OCI-LY1 (cell line): Measurements from ENCODE around the gene GAPVD1.

Experiments
- EZH2 ChIP-seq: fragments of 200-600 bp; sonication (generic), shearing (Covaris generic); IDR thresholded peaks from 2 replicates; pipeline ENCODE4 v1.8.0; 2017; ENCODE audit warnings: borderline replicate concordance, mixed run types, mild to moderate bottlenecking, antibody characterized with exemption, low read length, moderate library complexity, mixed read lengths
- TF ChIP-seq, protein P1 (sequence below): fragments of 200-600 bp; sonication (generic), shearing (Covaris generic); IDR thresholded peaks from 2 replicates; pipeline ENCODE4 v1.5.1; 2017; ENCODE audit warnings: mild to moderate bottlenecking, antibody characterized with exemption, low read length, moderate library complexity, mixed read lengths

DNA sequence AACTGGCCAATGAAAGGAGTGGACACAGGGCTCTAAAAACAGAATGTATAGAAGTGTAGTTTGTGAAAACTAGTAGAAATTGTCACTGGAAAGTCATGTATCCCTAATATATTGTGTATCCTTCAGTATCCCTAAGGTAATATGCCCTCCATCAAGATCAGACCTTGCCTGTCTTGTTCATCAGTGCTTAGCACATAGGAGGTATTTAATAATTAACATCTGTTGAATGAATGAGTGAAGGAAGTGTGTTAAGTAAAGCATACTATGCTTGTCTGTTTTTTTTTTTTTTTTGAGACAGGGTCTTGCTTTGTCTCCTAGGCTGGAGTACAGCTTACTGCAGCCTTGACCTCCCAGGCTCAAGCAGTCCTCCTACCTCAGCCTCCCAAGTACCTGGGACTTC, 15.8 kb downstream of the GAPVD1 start:
- TF ChIP-seq, protein P1, sequence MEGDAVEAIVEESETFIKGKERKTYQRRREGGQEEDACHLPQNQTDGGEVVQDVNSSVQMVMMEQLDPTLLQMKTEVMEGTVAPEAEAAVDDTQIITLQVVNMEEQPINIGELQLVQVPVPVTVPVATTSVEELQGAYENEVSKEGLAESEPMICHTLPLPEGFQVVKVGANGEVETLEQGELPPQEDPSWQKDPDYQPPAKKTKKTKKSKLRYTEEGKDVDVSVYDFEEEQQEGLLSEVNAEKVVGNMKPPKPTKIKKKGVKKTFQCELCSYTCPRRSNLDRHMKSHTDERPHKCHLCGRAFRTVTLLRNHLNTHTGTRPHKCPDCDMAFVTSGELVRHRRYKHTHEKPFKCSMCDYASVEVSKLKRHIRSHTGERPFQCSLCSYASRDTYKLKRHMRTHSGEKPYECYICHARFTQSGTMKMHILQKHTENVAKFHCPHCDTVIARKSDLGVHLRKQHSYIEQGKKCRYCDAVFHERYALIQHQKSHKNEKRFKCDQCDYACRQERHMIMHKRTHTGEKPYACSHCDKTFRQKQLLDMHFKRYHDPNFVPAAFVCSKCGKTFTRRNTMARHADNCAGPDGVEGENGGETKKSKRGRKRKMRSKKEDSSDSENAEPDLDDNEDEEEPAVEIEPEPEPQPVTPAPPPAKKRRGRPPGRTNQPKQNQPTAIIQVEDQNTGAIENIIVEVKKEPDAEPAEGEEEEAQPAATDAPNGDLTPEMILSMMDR, result no peak
- no peak for TF ChIP-seq EZH2
